Panc1 (cell line): ENCODE data around the gene ARHGAP45. TPM values are rescaled to one million over a fixed set of nuclear protein-coding genes. Genes with fewer than 3 reads are reported as not detected.
A peak's percentile ranks its signal among the peaks of the same experiment; 100 is the strongest.

ENCODE experiments used
- ATAC-seq: fragments of 200-7000 bp; cut with Tn5 transposase; 2 replicates; pipeline ENCODE4 v1.9.1; 2020; ENCODE audit warnings: mild to moderate bottlenecking, moderate library complexity
- BruUV-seq: library from RNA; stranded (reverse); fragments of 400-500 nt; replicated peaks from 2 replicates; lab custom pipeline; 2021; lab: Mats Ljungman, UMichigan
- CTCF ChIA-PET: fragments of 300-600 bp; sonication (Branson Sonifier 250); formaldehyde crosslinking; loops from one replicate; lab custom pipeline; 2022; ENCODE audit warnings: antibody characterized with exemption; lab: Charles Lee
- POLR2A ChIA-PET: fragments of 300-600 bp; sonication (Branson Sonifier 250); formaldehyde crosslinking; loops from one replicate; lab custom pipeline; 2022; ENCODE audit warnings: antibody characterized with exemption; lab: Charles Lee
- DNase-seq: peaks from one replicate; pipeline ENCODE4 v3.0.0-alpha.2; 2010; ENCODE audit warnings: low read depth, low spot score
- H3K27ac ChIP-seq: 2 replicates; pipeline ENCODE4 v1.5.1; 2011; ENCODE audit warnings: mild to moderate bottlenecking, low read length, inconsistent platforms
- H3K27me3 ChIP-seq: fragments of 200-500 bp; sonication (Bioruptor generic); 2 replicates; pipeline ENCODE4 v1.6.0; 2014; ENCODE audit warnings: low read length, inconsistent platforms; ENCODE audit not compliant: control insufficient read depth, insufficient read depth
- H3K36me3 ChIP-seq: fragments of 200-500 bp; sonication (Bioruptor generic); 2 replicates; pipeline ENCODE4 v1.5.1; 2014; ENCODE audit warnings: inconsistent platforms, mild to moderate bottlenecking, low read length, moderate library complexity; ENCODE audit not compliant: control insufficient read depth, insufficient read depth
- H3K4me1 ChIP-seq: 2 replicates; pipeline ENCODE4 v1.5.1; 2011; ENCODE audit warnings: inconsistent platforms, mild to moderate bottlenecking, low read length, moderate library complexity; ENCODE audit not compliant: control insufficient read depth, insufficient read depth
- H3K4me3 ChIP-seq, 2 experiments: 2 replicates each; pipeline ENCODE4 v1.5.1; 2011 to 2012; ENCODE audit warnings: low read depth in 2 of 2, low read length in 2 of 2, mild to moderate bottlenecking in 2 of 2, inconsistent platforms in 1 of 2, moderate library complexity in 1 of 2
- H3K9me3 ChIP-seq: fragments of 200-500 bp; sonication (Bioruptor generic); 2 replicates; pipeline ENCODE4 v1.5.1; 2014; ENCODE audit warnings: low read depth, mild to moderate bottlenecking, inconsistent platforms, low read length, moderate library complexity; ENCODE audit not compliant: control insufficient read depth, insufficient read depth
- CTCF ChIP-seq: fragments of 450-650 bp; IDR thresholded peaks from 2 replicates; pipeline ENCODE4 v1.5.1; 2017; ENCODE audit warnings: mild to moderate bottlenecking
- POLR2AphosphoS5 ChIP-seq: IDR thresholded peaks from 2 replicates; pipeline ENCODE4 v1.6.1; 2012; ENCODE audit warnings: mild to moderate bottlenecking, low read depth, low read length, moderate library complexity
- REST ChIP-seq, 2 experiments: IDR thresholded peaks; 2 replicates each; pipeline ENCODE4 v1.6.1; 2011 to 2012; ENCODE audit warnings: low read depth in 2 of 2, control low read depth in 1 of 2, low read length in 1 of 2, mild to moderate bottlenecking in 1 of 2, moderate library complexity in 1 of 2; ENCODE audit not compliant: insufficient read depth in 1 of 2
- SIN3A ChIP-seq: IDR thresholded peaks from 2 replicates; pipeline ENCODE4 v1.6.1; 2012; ENCODE audit warnings: low read depth, mild to moderate bottlenecking, low read length, moderate library complexity, borderline replicate concordance; ENCODE audit not compliant: insufficient read depth
- TCF7L2 ChIP-seq: IDR thresholded peaks from 2 replicates; pipeline ENCODE4 v1.6.1; 2011; ENCODE audit warnings: mild to moderate bottlenecking, low read depth, low read length, inconsistent platforms
- in situ Hi-C: cut with HindIII; loops from 2 replicates; pipeline ENCODE4 v1.10.0; 2016; ENCODE audit warnings: low sequenced_read_pairs, low pct_unique_long_range_greater_than_20kb
- intact Hi-C: fragments of 100-400 bp; cut with micrococcal nuclease; formaldehyde crosslinking; loops from one replicate; pipeline ENCODE4 v1.10.0; 2022; ENCODE audit not compliant: unreplicated experiment
- total RNA-seq: library from RNA; stranded (reverse); gene quantifications from one replicate; pipeline ENCODE4 v1.2.1, GENCODE V29; 2021; ENCODE audit not compliant: unreplicated experiment

The ARHGAP45 gene
- total RNA-seq, 1 experiment from 2014 or later, result 27.8 TPM

- BruUV-seq, result no TSS peak
- no peaks in the 10 kb centered on the region for H3K9me3 ChIP-seq
- peaks cover 3% of the 10 kb centered on the region for H3K36me3 ChIP-seq
- ATAC-seq, result peak; percentile 18
- TF ChIP-seq REST (IDR thresholded peaks at IDR 0.05; ENCODE audit: insufficient read depth in 1 of 2, low read depth in 2 of 2, low read length in 1 of 2) (no peak), CTCF (no peak), SIN3A (no peak), POLR2AphosphoS5 (no peak), TCF7L2 (no peak)
- in situ Hi-C loops (no loop called here), intact Hi-C loops (no loop called here)
- no peaks in the 10 kb centered on the region for H3K4me1 ChIP-seq
- H3K27ac ChIP-seq, result no peak overlapping the region
- no peak overlapping the region for H3K4me3 ChIP-seq
- ChIA-PET CTCF (no interaction called here), POLR2A (interaction anchor here (0.6 kb wide), 2 partner anchors 43 to 95 kb away, joined by 5 to 11 read pairs; no protein-coding TSS in a partner anchor)
- DNase-seq, result no peak
- H3K27me3 ChIP-seq, result no peaks in the 10 kb centered on the region
Observed at GRCh38 chr19:1123381-1123780, 56.4 kb downstream of the ARHGAP45 start.

GRCh38 chr19:1123885-1124677, 57.1 kb downstream of the ARHGAP45 start:
- TF ChIP-seq SIN3A, result no peak
- TF ChIP-seq POLR2AphosphoS5, result no peak
- no peak for TF ChIP-seq TCF7L2
- no peak for TF ChIP-seq CTCF
- no peak for TF ChIP-seq REST (IDR thresholded peaks at IDR 0.05; ENCODE audit: insufficient read depth in 1 of 2, low read depth in 2 of 2, low read length in 1 of 2)
- POLR2A ChIA-PET, result interaction anchor here (0.6 kb wide), 1 partner anchor 96 kb away, joined by 11 read pairs; no protein-coding TSS in a partner anchor

More at GRCh38 chr19:1123885-1124677, 57.1 kb downstream of the ARHGAP45 start:
- Histone ChIP-seq H3K27me3 (no peaks in the 10 kb centered on the region), H3K4me3 (no peak overlapping the region), H3K4me1 (no peaks in the 10 kb centered on the region), H3K27ac (no peak overlapping the region), H3K36me3 (peaks cover 3% of the 10 kb centered on the region), H3K9me3 (no peaks in the 10 kb centered on the region)
- no TSS peak for BruUV-seq
- in situ Hi-C loops, result no loop called here
- DNase-seq, result no peak
- 0 out of 2 replicates have a peak, but pooled peaks have one; percentile 11 for ATAC-seq
- CTCF ChIA-PET, result no interaction called here
- intact Hi-C loops, result no loop called here
